Keratinocyte (primary cell): Measurements from ENCODE around the gene GIMAP6.

Experiments used
- EZH2 ChIP-seq: IDR thresholded peaks from one replicate; pipeline ENCODE4 v1.6.1; 2012; ENCODE audit warnings: inconsistent platforms, mild to moderate bottlenecking, low read length, moderate library complexity
- TF ChIP-seq, protein P1 (sequence below), 3 experiments: IDR thresholded peaks in 1 of 3; conservative IDR thresholded peaks in 1 of 3; optimal IDR thresholded peaks in 1 of 3; 2 replicates in 2 of 3; 3 replicates in 1 of 3; pipeline versions ENCODE3 to v1.5.1; 2011; ENCODE audit warnings: low read length in 3 of 3, mild to moderate bottlenecking in 3 of 3, moderate library complexity in 2 of 3, control low read depth in 1 of 3, inconsistent platforms in 1 of 3; ENCODE audit not compliant: insufficient read depth in 2 of 3; ENCODE audit errors: extremely low read depth in 1 of 3

DNA sequence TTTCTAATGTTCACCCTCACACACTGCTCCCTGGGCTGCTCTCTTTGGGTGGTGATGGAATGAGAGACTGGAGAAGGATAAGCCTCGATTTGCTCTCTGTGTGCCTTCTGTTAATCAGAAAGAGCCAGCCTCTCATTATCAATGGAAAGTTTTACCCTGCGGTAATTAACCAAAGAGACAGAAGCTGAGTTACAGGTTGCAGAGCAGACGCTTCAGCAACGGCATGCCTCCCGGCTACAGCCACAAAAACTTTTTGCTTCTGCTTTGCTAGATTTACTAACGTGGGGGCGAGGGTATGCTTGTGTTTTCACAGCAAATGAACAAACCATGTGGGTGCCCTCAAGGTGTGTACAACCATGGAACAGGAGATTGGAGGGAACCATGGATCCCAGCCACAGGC is 47.0 kb downstream of the GIMAP6 start:
- TF ChIP-seq, protein P1, sequence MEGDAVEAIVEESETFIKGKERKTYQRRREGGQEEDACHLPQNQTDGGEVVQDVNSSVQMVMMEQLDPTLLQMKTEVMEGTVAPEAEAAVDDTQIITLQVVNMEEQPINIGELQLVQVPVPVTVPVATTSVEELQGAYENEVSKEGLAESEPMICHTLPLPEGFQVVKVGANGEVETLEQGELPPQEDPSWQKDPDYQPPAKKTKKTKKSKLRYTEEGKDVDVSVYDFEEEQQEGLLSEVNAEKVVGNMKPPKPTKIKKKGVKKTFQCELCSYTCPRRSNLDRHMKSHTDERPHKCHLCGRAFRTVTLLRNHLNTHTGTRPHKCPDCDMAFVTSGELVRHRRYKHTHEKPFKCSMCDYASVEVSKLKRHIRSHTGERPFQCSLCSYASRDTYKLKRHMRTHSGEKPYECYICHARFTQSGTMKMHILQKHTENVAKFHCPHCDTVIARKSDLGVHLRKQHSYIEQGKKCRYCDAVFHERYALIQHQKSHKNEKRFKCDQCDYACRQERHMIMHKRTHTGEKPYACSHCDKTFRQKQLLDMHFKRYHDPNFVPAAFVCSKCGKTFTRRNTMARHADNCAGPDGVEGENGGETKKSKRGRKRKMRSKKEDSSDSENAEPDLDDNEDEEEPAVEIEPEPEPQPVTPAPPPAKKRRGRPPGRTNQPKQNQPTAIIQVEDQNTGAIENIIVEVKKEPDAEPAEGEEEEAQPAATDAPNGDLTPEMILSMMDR (optimal IDR thresholded peaks at IDR 0.05 in 1 of 3, IDR thresholded peaks at IDR 0.05 in 1 of 3, conservative IDR thresholded peaks at IDR 0.05 in 1 of 3; ENCODE audit: extremely low read depth in 1 of 3, insufficient read depth in 2 of 3, low read length in 3 of 3): no peak
- TF ChIP-seq EZH2: no peak
